Measurements from ENCODE around the gene KRTAP5-3.

GRCh38 chr11:1632053-1632714 lies 23.9 kb upstream of the KRTAP5-3 start:
- no peak for TF ChIP-seq EZH2 (IDR thresholded peaks at IDR 0.05; ENCODE audit: insufficient read depth, poor library complexity, severe bottlenecking)
- no peak for TF ChIP-seq EZH2phosphoT487 (IDR thresholded peaks at IDR 0.05; ENCODE audit: insufficient read depth, low read depth)
